GM19239 (cell line): ENCODE data around the gene RNF103.
"Not testable (repeated sequence)": the region's sequence is repeated elsewhere in the genome, so short reads cannot be mapped to it uniquely, and the experiment has no call there.

ENCODE experiments used
- DNase-seq: peaks from one replicate; pipeline ENCODE4 v3.0.0; 2011; ENCODE audit warnings: low spot score; ENCODE audit not compliant: insufficient read length
- FAIRE-seq: peaks from 2 replicates; lab custom pipeline; 2011; peaks lifted over from hg19 to GRCh38; lab: Jason Lieb, UNC

RNF103 gene

GRCh38 chr2:86627550-86627949 is 3.9 kb upstream of the RNF103 start:
- DNase-seq = no peak
- no peak for FAIRE-seq

GRCh38 chr2:86625096-86625495 is 1.4 kb upstream of the RNF103 start:
- DNase-seq (no peak), FAIRE-seq (no peak)

GRCh38 chr2:86624267-86624547 is 542 bp upstream of the RNF103 start:
- no peak for DNase-seq
- no peak for FAIRE-seq

GRCh38 chr2:86623043-86623493 is 597 bp downstream of the RNF103 start:
- FAIRE-seq (no peak), DNase-seq (peak; percentile 44)

GRCh38 chr2:86622519-86623042 is 1.1 kb downstream of the RNF103 start:
- FAIRE-seq (peak; percentile 23), DNase-seq (no peak)

- DNase-seq (no peak), FAIRE-seq (peak; percentile 69)
Observed at GRCh38 chr2:86621280-86621943, 2.3 kb downstream of the RNF103 start.

GRCh38 chr2:86617738-86618137 is 5.9 kb downstream of the RNF103 start:
- FAIRE-seq (no peak), DNase-seq (no peak)

- no peak for FAIRE-seq
- DNase-seq = no peak
Observed at GRCh38 chr2:86617153-86617552, 6.5 kb downstream of the RNF103 start.

- no peak for DNase-seq
- FAIRE-seq = no peak
Observed at GRCh38 chr2:86616502-86616901, 7.2 kb downstream of the RNF103 start.

GRCh38 chr2:86615596-86615995 is 8.1 kb downstream of the RNF103 start:
- FAIRE-seq (no peak), DNase-seq (no peak)

GRCh38 chr2:86613515-86613914 is 10.2 kb downstream of the RNF103 start:
- FAIRE-seq (no peak), DNase-seq (no peak)

- DNase-seq (no peak), FAIRE-seq (no peak)
Observed at GRCh38 chr2:86610871-86611270, 12.8 kb downstream of the RNF103 start.

- FAIRE-seq (no peak), DNase-seq (no peak)
Observed at GRCh38 chr2:86608832-86609410, 14.7 kb downstream of the RNF103 start.

- DNase-seq (no peak), FAIRE-seq (no peak)
Observed at GRCh38 chr2:86603905-86604304, 19.8 kb downstream of the RNF103 start.

- DNase-seq (no peak), FAIRE-seq (no peak)
Observed at GRCh38 chr2:86598966-86599365, 24.7 kb downstream of the RNF103 start.

- DNase-seq (no peak), FAIRE-seq (no peak)
Observed at GRCh38 chr2:86596118-86596517, 27.5 kb downstream of the RNF103 start.

- FAIRE-seq (no peak), DNase-seq (no peak)
Observed at GRCh38 chr2:86593266-86593665, 30.4 kb downstream of the RNF103 start.

GRCh38 chr2:86592547-86593230 is 31.0 kb downstream of the RNF103 start:
- FAIRE-seq (no peak), DNase-seq (no peak)

- FAIRE-seq, DNase-seq: not testable (repeated sequence)
Observed at GRCh38 chr2:86589701-86590100, 34.0 kb downstream of the RNF103 start.

- no peak for DNase-seq
- FAIRE-seq = no peak
Observed at GRCh38 chr2:86584151-86584913, 39.3 kb downstream of the RNF103 start.

GRCh38 chr2:86580560-86580959 is 43.1 kb downstream of the RNF103 start:
- no peak for DNase-seq
- no peak for FAIRE-seq
